Measurements from ENCODE around the gene GNAZ. TPM values are rescaled to one million over a fixed set of nuclear protein-coding genes. Genes with fewer than 3 reads are reported as not detected.

Gene GNAZ
- total and polyA plus RNA-seq, 5 donors from 2014 or later: 0.05 to 3.6 (median 0.06) TPM; not detected in 2

GRCh38 chr22:23153994-23154393, 83.7 kb downstream of the GNAZ start:
- H3K4me1 Mint-ChIP-seq: peaks cover 0 to 5% (median 2%) of the 10 kb centered on the region in 4 donors
- H3K36me3 Mint-ChIP-seq: no peaks in the 10 kb centered on the region
- Histone ChIP-seq H3K9me3 (ENCODE audit: control insufficient read depth in 2 of 2, low read length in 2 of 2) (no peaks in the 10 kb centered on the region), H3K27me3 (ENCODE audit: control insufficient read depth, insufficient read depth, low read length) (no peaks in the 10 kb centered on the region), H3K36me3 (ENCODE audit: control insufficient read depth, insufficient read depth, low read length) (no peaks in the 10 kb centered on the region), H3K27ac (ENCODE audit: insufficient read depth, low read length, poor library complexity, severe bottlenecking) (no peak overlapping the region), H3K4me3 (ENCODE audit: low read depth, low read length) (no peak overlapping the region), H3K4me1 (ENCODE audit: control insufficient read depth, insufficient read depth, low read length, poor library complexity, severe bottlenecking) (no peaks in the 10 kb centered on the region)
- no peaks in the 10 kb centered on the region for H3K9me3 Mint-ChIP-seq
- DNase-seq (no peak), ATAC-seq (ENCODE audit: low read depth in 2 of 2) (no peak)
- peak overlapping the region in 1 of 3 donors; percentile 73 for H3K27ac Mint-ChIP-seq
- no peak overlapping the region for H3K4me3 Mint-ChIP-seq
- H3K27me3 Mint-ChIP-seq: no peaks in the 10 kb centered on the region

GRCh38 chr22:23154461-23154860, 84.1 kb downstream of the GNAZ start:
- no peak for DNase-seq

GRCh38 chr22:23155143-23155542, 84.8 kb downstream of the GNAZ start:
- no peaks in the 10 kb centered on the region for H3K27me3 Mint-ChIP-seq
- no peak overlapping the region for H3K4me3 Mint-ChIP-seq
- DNase-seq (no peak), ATAC-seq (ENCODE audit: low read depth in 2 of 2) (no peak)
- no peaks in the 10 kb centered on the region for H3K36me3 Mint-ChIP-seq
- H3K9me3 Mint-ChIP-seq: no peaks in the 10 kb centered on the region
- Histone ChIP-seq H3K4me1 (ENCODE audit: control insufficient read depth, insufficient read depth, low read length, poor library complexity, severe bottlenecking) (no peaks in the 10 kb centered on the region), H3K27me3 (ENCODE audit: control insufficient read depth, insufficient read depth, low read length) (no peaks in the 10 kb centered on the region), H3K9me3 (ENCODE audit: control insufficient read depth in 2 of 2, low read length in 2 of 2) (no peaks in the 10 kb centered on the region), H3K36me3 (ENCODE audit: control insufficient read depth, insufficient read depth, low read length) (no peaks in the 10 kb centered on the region), H3K27ac (ENCODE audit: insufficient read depth, low read length, poor library complexity, severe bottlenecking) (no peak overlapping the region), H3K4me3 (ENCODE audit: low read depth, low read length) (no peak overlapping the region)
- H3K4me1 Mint-ChIP-seq: peaks cover 0 to 5% (median 2%) of the 10 kb centered on the region in 4 donors
- H3K27ac Mint-ChIP-seq: peak overlapping the region in 1 of 3 donors; percentile 5

More at GRCh38 chr22:23154461-23154860, 84.1 kb downstream of the GNAZ start:
- H3K27ac Mint-ChIP-seq: peak overlapping the region in 1 of 3 donors; percentile 73
- no peaks in the 10 kb centered on the region for H3K36me3 Mint-ChIP-seq
- Histone ChIP-seq H3K36me3 (ENCODE audit: control insufficient read depth, insufficient read depth, low read length) (no peaks in the 10 kb centered on the region), H3K27me3 (ENCODE audit: control insufficient read depth, insufficient read depth, low read length) (no peaks in the 10 kb centered on the region), H3K4me3 (ENCODE audit: low read depth, low read length) (no peak overlapping the region), H3K4me1 (ENCODE audit: control insufficient read depth, insufficient read depth, low read length, poor library complexity, severe bottlenecking) (no peaks in the 10 kb centered on the region), H3K27ac (ENCODE audit: insufficient read depth, low read length, poor library complexity, severe bottlenecking) (no peak overlapping the region), H3K9me3 (ENCODE audit: control insufficient read depth in 2 of 2, low read length in 2 of 2) (no peaks in the 10 kb centered on the region)
- peaks cover 0 to 5% (median 2%) of the 10 kb centered on the region in 4 donors for H3K4me1 Mint-ChIP-seq
- no peaks in the 10 kb centered on the region for H3K27me3 Mint-ChIP-seq
- H3K4me3 Mint-ChIP-seq: no peak overlapping the region
- no peak for ATAC-seq (ENCODE audit: low read depth in 2 of 2)
- H3K9me3 Mint-ChIP-seq: no peaks in the 10 kb centered on the region

GRCh38 chr22:23155831-23156230, 85.5 kb downstream of the GNAZ start:
- Mint-ChIP-seq H3K4me3 (no peak overlapping the region), H3K27me3 (no peaks in the 10 kb centered on the region), H3K27ac (no peak overlapping the region), H3K9me3 (no peaks in the 10 kb centered on the region), H3K4me1 (peaks cover 0 to 5% (median 2%) of the 10 kb centered on the region in 4 donors), H3K36me3 (no peaks in the 10 kb centered on the region)
- H3K4me3 ChIP-seq (ENCODE audit: low read depth, low read length): no peak overlapping the region
- no peaks in the 10 kb centered on the region for H3K27me3 ChIP-seq (ENCODE audit: control insufficient read depth, insufficient read depth, low read length)
- H3K27ac ChIP-seq (ENCODE audit: insufficient read depth, low read length, poor library complexity, severe bottlenecking): no peak overlapping the region
- no peaks in the 10 kb centered on the region for H3K9me3 ChIP-seq (ENCODE audit: control insufficient read depth in 2 of 2, low read length in 2 of 2)
- ATAC-seq (ENCODE audit: low read depth in 2 of 2): no peak
- no peak for DNase-seq
- H3K4me1 ChIP-seq (ENCODE audit: control insufficient read depth, insufficient read depth, low read length, poor library complexity, severe bottlenecking): no peaks in the 10 kb centered on the region
- H3K36me3 ChIP-seq (ENCODE audit: control insufficient read depth, insufficient read depth, low read length): no peaks in the 10 kb centered on the region

GRCh38 chr22:23156286-23156685, 86.0 kb downstream of the GNAZ start:
- no peak overlapping the region for H3K27ac Mint-ChIP-seq
- Histone ChIP-seq H3K36me3 (ENCODE audit: control insufficient read depth, insufficient read depth, low read length) (no peaks in the 10 kb centered on the region), H3K4me1 (ENCODE audit: control insufficient read depth, insufficient read depth, low read length, poor library complexity, severe bottlenecking) (no peaks in the 10 kb centered on the region), H3K4me3 (ENCODE audit: low read depth, low read length) (no peak overlapping the region), H3K9me3 (ENCODE audit: control insufficient read depth in 2 of 2, low read length in 2 of 2) (no peaks in the 10 kb centered on the region), H3K27ac (ENCODE audit: insufficient read depth, low read length, poor library complexity, severe bottlenecking) (no peak overlapping the region), H3K27me3 (ENCODE audit: control insufficient read depth, insufficient read depth, low read length) (no peaks in the 10 kb centered on the region)
- H3K27me3 Mint-ChIP-seq: no peaks in the 10 kb centered on the region
- no peaks in the 10 kb centered on the region for H3K36me3 Mint-ChIP-seq
- ATAC-seq (ENCODE audit: low read depth in 2 of 2): no peak
- peaks cover 0 to 5% (median 2%) of the 10 kb centered on the region in 4 donors for H3K4me1 Mint-ChIP-seq
- no peak for DNase-seq
- no peaks in the 10 kb centered on the region for H3K9me3 Mint-ChIP-seq
- H3K4me3 Mint-ChIP-seq: no peak overlapping the region

- Mint-ChIP-seq H3K27me3 (no peaks in the 10 kb centered on the region), H3K9me3 (no peaks in the 10 kb centered on the region), H3K4me1 (peaks cover 0 to 3% (median 1%) of the 10 kb centered on the region in 4 donors), H3K27ac (no peak overlapping the region), H3K4me3 (no peak overlapping the region), H3K36me3 (no peaks in the 10 kb centered on the region)
- Histone ChIP-seq H3K27me3 (ENCODE audit: control insufficient read depth, insufficient read depth, low read length) (no peaks in the 10 kb centered on the region), H3K4me3 (ENCODE audit: low read depth, low read length) (no peak overlapping the region), H3K9me3 (ENCODE audit: control insufficient read depth in 2 of 2, low read length in 2 of 2) (no peaks in the 10 kb centered on the region), H3K4me1 (ENCODE audit: control insufficient read depth, insufficient read depth, low read length, poor library complexity, severe bottlenecking) (no peaks in the 10 kb centered on the region), H3K27ac (ENCODE audit: insufficient read depth, low read length, poor library complexity, severe bottlenecking) (no peak overlapping the region), H3K36me3 (ENCODE audit: control insufficient read depth, insufficient read depth, low read length) (no peaks in the 10 kb centered on the region)
- ATAC-seq (ENCODE audit: low read depth in 2 of 2) (no peak), DNase-seq (no peak)
These were observed 87.5 kb downstream of the GNAZ start for GRCh38 chr22:23157560-23158515.

GRCh38 chr22:23158516-23159290, 88.4 kb downstream of the GNAZ start:
- H3K36me3 ChIP-seq (ENCODE audit: control insufficient read depth, insufficient read depth, low read length): no peaks in the 10 kb centered on the region
- H3K4me3 ChIP-seq (ENCODE audit: low read depth, low read length): no peak overlapping the region
- H3K27ac ChIP-seq (ENCODE audit: insufficient read depth, low read length, poor library complexity, severe bottlenecking): no peak overlapping the region
- no peak for ATAC-seq (ENCODE audit: low read depth in 2 of 2)
- DNase-seq: no peak
- no peaks in the 10 kb centered on the region for H3K9me3 ChIP-seq (ENCODE audit: control insufficient read depth in 2 of 2, low read length in 2 of 2)
- no peaks in the 10 kb centered on the region for H3K27me3 ChIP-seq (ENCODE audit: control insufficient read depth, insufficient read depth, low read length)
- no peaks in the 10 kb centered on the region for H3K4me1 ChIP-seq (ENCODE audit: control insufficient read depth, insufficient read depth, low read length, poor library complexity, severe bottlenecking)
- Mint-ChIP-seq H3K4me1 (no peaks in the 10 kb centered on the region), H3K27me3 (no peaks in the 10 kb centered on the region), H3K36me3 (no peaks in the 10 kb centered on the region), H3K9me3 (no peaks in the 10 kb centered on the region), H3K4me3 (no peak overlapping the region), H3K27ac (no peak overlapping the region)

Measured in CD4-positive, CD25-positive, alpha-beta regulatory T cell (primary cell).